Central memory CD8-positive, alpha-beta T cell (primary cell): Measurements from ENCODE around the gene FMN1.

Experiments used
- ATAC-seq: fragments of 150-1000 bp; cut with Tn5 transposase; replicated peaks from 2 replicates; pipeline ENCODE4 v1.10.0; 2022; ENCODE audit warnings: mild to moderate bottlenecking, moderate FRiP score, moderate number of reproducible peaks; ENCODE audit not compliant: poor library complexity, severe bottlenecking; ENCODE audit errors: extremely low read depth
- DNase-seq, 2 donors: peaks; one replicate each; pipeline ENCODE4 v3.0.0; 2021; ENCODE audit warnings: low spot score in 2 of 2
- H3K27ac Mint-ChIP-seq: one replicate; pipeline ENCODE4 v1.8.0; 2022; ENCODE audit warnings: low read depth, mild to moderate bottlenecking, moderate library complexity, mixed read lengths
- H3K27me3 Mint-ChIP-seq: one replicate; pipeline ENCODE4 v1.8.0; 2022; ENCODE audit warnings: mixed read lengths
- H3K36me3 Mint-ChIP-seq: one replicate; pipeline ENCODE4 v1.8.0; 2022; ENCODE audit warnings: mild to moderate bottlenecking, moderate library complexity, mixed read lengths; ENCODE audit not compliant: insufficient read depth
- H3K4me1 Mint-ChIP-seq: one replicate; pipeline ENCODE4 v1.8.0; 2022; ENCODE audit warnings: mixed read lengths
- H3K4me3 Mint-ChIP-seq: one replicate; pipeline ENCODE4 v1.8.0; 2022; ENCODE audit warnings: mild to moderate bottlenecking, moderate library complexity, mixed read lengths
- H3K9me3 Mint-ChIP-seq: one replicate; pipeline ENCODE4 v1.8.0; 2022; ENCODE audit warnings: mixed read lengths

Gene FMN1

GRCh38 chr15:33160581-33161165, 33.8 kb downstream of the FMN1 start:
- Mint-ChIP-seq H3K27me3 (peaks cover 31% of the 10 kb centered on the region), H3K9me3 (no peaks in the 10 kb centered on the region), H3K27ac (no peak overlapping the region), H3K36me3 (no peaks in the 10 kb centered on the region), H3K4me1 (no peaks in the 10 kb centered on the region), H3K4me3 (no peak overlapping the region)
- ATAC-seq (no peak), DNase-seq (no peak)

DNA sequence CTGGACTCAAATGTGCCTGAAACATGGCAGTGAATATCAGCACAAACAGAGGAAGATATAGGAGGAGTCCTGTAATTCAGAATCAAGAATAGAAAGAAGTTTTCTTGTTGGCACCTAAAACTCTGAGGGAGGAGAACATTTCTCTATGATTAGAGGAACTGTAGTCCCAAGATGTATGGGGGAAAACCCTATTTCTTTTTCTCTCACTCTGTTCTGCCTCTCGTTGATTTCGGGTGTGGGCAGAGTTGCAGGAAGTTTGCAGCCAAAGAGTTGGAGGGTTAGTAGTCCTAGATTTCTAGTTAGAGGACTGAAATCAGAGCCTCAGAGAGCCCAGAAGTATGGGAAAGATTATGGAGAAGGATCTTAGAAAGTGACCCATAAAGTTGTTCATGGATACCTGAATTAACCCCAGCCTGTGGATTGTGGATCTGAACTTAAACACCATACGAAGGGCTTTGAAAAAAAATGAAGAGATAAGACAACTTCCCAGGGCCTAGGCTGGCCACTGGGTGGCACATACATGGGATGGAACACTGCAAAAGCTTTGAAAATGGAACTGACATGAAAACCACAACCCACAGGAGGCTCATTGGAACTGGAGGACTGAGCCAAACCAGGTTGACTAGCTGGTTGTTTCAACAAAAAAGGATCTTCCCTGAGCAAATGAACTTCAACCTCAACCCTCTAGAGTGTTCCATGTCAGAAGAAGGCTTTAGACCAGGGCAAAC, 34.6 kb downstream of the FMN1 start:
- no peak for DNase-seq
- Mint-ChIP-seq H3K4me3 (no peak overlapping the region), H3K27ac (no peak overlapping the region)

GRCh38 chr15:33158366-33158765, 36.1 kb downstream of the FMN1 start:
- ATAC-seq = no peak
- H3K36me3 Mint-ChIP-seq = no peaks in the 10 kb centered on the region
- no peak overlapping the region for H3K4me3 Mint-ChIP-seq
- H3K9me3 Mint-ChIP-seq = no peaks in the 10 kb centered on the region
- no peaks in the 10 kb centered on the region for H3K4me1 Mint-ChIP-seq
- DNase-seq = no peak
- peaks cover 22% of the 10 kb centered on the region for H3K27me3 Mint-ChIP-seq
- no peak overlapping the region for H3K27ac Mint-ChIP-seq

More for the DNA sequence above, 34.6 kb downstream of the FMN1 start:
- Mint-ChIP-seq H3K4me1 (no peaks in the 10 kb centered on the region), H3K9me3 (no peaks in the 10 kb centered on the region), H3K27me3 (peaks cover 31% of the 10 kb centered on the region), H3K36me3 (no peaks in the 10 kb centered on the region)
- no peak for ATAC-seq

- Mint-ChIP-seq H3K36me3 (no peaks in the 10 kb centered on the region), H3K27me3 (peaks cover 16% of the 10 kb centered on the region), H3K27ac (no peak overlapping the region), H3K4me1 (no peaks in the 10 kb centered on the region), H3K4me3 (no peak overlapping the region), H3K9me3 (no peaks in the 10 kb centered on the region)
- ATAC-seq (no peak), DNase-seq (no peak)
These were observed 37.0 kb downstream of the FMN1 start for GRCh38 chr15:33157371-33158037.

DNA sequence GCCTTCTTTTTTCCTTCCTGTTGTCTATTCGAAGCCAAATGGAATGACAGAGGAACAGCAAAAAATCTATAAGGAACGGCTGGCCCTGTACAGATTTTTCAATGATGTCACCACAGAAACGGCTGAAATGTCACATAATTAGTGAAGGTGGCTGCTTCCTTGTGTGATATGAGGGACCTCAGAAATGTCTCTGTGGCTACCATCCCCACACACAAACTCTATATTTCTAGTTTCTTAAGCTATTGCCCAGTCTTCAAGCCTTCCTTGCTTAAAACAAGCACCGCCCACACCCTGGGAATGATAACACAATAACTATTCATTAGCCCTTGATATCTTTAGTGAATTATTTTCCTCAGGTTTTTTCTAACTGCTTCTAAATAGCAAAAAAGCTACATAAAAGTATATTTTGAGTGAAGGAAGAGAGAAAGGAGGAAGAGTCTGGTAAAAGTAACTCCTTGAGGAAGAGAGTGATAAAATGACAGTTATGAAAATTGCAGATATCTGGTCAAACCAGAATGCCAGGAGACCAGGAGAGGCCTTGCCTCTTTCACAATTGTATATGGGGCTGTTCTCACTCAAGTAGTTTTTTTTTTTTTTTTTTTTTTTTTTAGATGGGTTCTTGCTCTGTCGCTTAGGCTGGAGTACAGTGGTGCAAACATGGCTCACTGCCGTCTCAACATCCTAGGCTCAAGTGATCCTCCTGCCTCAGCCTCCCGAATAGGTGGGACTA, 38.7 kb downstream of the FMN1 start:
- Mint-ChIP-seq H3K4me1 (no peaks in the 10 kb centered on the region), H3K9me3 (no peaks in the 10 kb centered on the region), H3K27me3 (no peaks in the 10 kb centered on the region), H3K4me3 (no peak overlapping the region), H3K27ac (no peak overlapping the region), H3K36me3 (no peaks in the 10 kb centered on the region)
- ATAC-seq (no peak), DNase-seq (no peak)

DNA sequence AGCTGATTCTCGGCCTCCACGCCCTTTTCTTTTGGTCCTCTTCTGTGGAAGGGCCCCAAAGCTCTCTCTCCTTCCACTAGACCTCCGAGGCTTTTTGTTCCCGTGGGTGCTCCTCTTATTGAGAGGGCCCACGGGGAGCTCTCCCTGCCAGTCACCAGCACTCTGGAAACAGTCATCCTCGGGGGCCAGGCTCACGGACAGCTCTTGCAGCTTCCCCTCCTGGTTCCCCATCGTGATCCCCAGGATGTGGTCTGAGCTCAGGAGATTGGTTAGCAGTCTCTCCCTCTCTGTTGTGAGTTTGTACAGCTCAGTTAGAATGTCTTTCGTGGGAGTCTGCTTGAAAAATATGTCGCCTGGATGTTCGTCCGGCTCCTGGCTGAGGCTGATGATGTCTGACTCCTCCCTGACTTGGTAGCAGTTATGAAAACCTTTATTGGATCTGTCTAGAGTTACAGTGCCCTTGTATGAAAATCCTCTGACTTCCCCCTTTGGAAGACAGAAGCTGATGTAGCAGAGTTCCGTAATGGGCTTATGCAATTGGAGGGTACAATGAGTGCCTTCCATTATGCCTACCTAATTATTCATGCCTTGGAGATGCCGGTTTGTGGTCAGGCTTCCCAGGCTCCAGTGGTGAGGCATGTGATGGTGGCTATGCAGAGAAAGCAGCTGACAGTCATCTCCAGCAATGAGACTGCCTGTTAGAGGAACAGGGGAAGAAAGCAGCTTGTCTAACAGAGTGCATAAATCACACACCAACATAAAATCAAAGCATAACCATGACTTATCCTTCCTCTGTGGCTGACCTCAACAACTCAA, 40.0 kb downstream of the FMN1 start:
- ATAC-seq (no peak), DNase-seq (no peak)
- Mint-ChIP-seq H3K4me1 (no peaks in the 10 kb centered on the region), H3K4me3 (no peak overlapping the region), H3K36me3 (no peaks in the 10 kb centered on the region), H3K27ac (no peak overlapping the region), H3K27me3 (no peaks in the 10 kb centered on the region), H3K9me3 (no peaks in the 10 kb centered on the region)

- H3K27me3 Mint-ChIP-seq = no peaks in the 10 kb centered on the region
- no peaks in the 10 kb centered on the region for H3K9me3 Mint-ChIP-seq
- DNase-seq = no peak
- H3K27ac Mint-ChIP-seq = no peak overlapping the region
- H3K36me3 Mint-ChIP-seq = no peaks in the 10 kb centered on the region
- no peak for ATAC-seq
- H3K4me1 Mint-ChIP-seq = peaks cover 2% of the 10 kb centered on the region
- H3K4me3 Mint-ChIP-seq = no peak overlapping the region
These were observed 41.0 kb downstream of the FMN1 start for GRCh38 chr15:33153548-33153947.

GRCh38 chr15:33152502-33153109, 41.9 kb downstream of the FMN1 start:
- H3K9me3 Mint-ChIP-seq = no peaks in the 10 kb centered on the region
- no peak for DNase-seq
- no peak overlapping the region for H3K27ac Mint-ChIP-seq
- H3K36me3 Mint-ChIP-seq = peaks cover 1% of the 10 kb centered on the region
- no peak for ATAC-seq
- H3K27me3 Mint-ChIP-seq = no peaks in the 10 kb centered on the region
- peaks cover 10% of the 10 kb centered on the region for H3K4me1 Mint-ChIP-seq
- H3K4me3 Mint-ChIP-seq = no peak overlapping the region

DNA sequence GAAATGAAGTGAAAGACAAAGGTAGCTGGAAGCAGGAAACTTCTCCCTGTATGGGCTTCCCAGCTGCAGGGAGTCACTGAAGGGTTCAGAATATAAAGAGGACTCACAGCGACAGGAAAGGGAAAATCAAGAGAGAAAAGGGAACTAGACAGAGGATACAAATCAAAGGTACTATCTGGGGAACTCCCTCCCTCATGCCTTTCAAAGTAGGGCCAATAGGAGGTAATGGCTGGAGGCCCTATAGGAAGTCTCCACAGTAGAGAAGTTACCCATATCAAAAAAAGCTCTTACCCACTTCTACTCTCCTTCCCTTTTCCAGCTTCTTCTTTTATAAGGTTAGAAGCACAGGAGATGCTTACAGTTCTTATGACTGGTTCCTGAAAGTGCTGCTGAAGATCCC, 43.5 kb downstream of the FMN1 start:
- peaks cover 10% of the 10 kb centered on the region for H3K4me1 Mint-ChIP-seq
- no peak overlapping the region for H3K27ac Mint-ChIP-seq
- ATAC-seq (no peak), DNase-seq (no peak)
- no peaks in the 10 kb centered on the region for H3K9me3 Mint-ChIP-seq
- peaks cover 1% of the 10 kb centered on the region for H3K36me3 Mint-ChIP-seq
- H3K4me3 Mint-ChIP-seq = no peak overlapping the region
- no peaks in the 10 kb centered on the region for H3K27me3 Mint-ChIP-seq

- Mint-ChIP-seq H3K27me3 (no peaks in the 10 kb centered on the region), H3K36me3 (peaks cover 1% of the 10 kb centered on the region), H3K27ac (no peak overlapping the region), H3K9me3 (no peaks in the 10 kb centered on the region), H3K4me1 (peaks cover 10% of the 10 kb centered on the region), H3K4me3 (no peak overlapping the region)
- no peak for ATAC-seq
- no peak for DNase-seq
These were observed 44.0 kb downstream of the FMN1 start for GRCh38 chr15:33150431-33150941.

- Mint-ChIP-seq H3K27ac (no peak overlapping the region), H3K4me3 (no peak overlapping the region), H3K4me1 (peaks cover 10% of the 10 kb centered on the region), H3K27me3 (no peaks in the 10 kb centered on the region), H3K36me3 (peaks cover 1% of the 10 kb centered on the region), H3K9me3 (no peaks in the 10 kb centered on the region)
- DNase-seq (no peak), ATAC-seq (no peak)
These were observed 44.6 kb downstream of the FMN1 start for GRCh38 chr15:33149919-33150318.
